ENCODE results near the gene SDCCAG8.
"Not testable (repeated sequence)": the region's sequence is repeated elsewhere in the genome, so short reads cannot be mapped to it uniquely, and the experiment has no call there.

The SDCCAG8 gene

DNA sequence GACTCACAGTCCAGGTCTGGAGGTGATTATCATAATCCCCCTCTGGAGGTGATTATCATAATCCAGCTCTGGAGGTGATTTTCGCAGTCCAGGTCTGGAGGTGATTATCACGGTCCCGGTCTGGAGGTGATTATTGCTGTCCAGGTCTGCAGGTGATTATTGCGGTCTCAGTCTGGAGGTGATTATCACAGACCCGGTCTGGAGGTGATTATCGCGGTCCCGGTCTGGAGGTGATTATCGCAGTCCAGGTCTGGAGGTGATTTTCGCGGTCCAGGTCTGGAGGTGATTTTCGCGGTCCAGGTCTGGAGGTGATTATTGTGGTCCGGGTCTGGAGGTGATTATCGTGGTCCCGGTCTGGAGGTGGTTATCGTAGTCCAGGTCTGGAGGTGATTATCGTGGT is 76.6 kb downstream of the SDCCAG8 start:
- DNase-seq (ENCODE audit: low read depth in 3 of 3): no peak

DNA sequence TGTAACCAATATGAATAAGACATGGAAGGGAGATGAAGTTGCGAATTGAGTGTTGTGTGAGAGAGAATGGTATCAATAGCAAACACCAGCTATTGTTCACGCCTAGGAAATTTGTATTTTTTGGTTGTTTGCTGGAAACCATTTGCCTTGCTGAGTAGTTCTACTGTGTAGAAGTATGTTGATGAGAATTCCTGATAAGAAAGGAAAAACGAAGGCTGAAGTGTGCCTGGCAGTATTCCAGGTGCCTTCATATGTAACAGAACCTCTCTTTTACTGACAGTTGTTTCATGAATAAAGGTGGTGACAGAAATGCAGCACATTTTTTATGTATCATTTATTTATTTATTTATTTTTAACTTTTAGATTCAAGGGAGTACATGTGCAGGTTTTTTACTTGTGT is 79.5 kb downstream of the SDCCAG8 start:
- no peak for DNase-seq (ENCODE audit: low read depth in 3 of 3)

DNA sequence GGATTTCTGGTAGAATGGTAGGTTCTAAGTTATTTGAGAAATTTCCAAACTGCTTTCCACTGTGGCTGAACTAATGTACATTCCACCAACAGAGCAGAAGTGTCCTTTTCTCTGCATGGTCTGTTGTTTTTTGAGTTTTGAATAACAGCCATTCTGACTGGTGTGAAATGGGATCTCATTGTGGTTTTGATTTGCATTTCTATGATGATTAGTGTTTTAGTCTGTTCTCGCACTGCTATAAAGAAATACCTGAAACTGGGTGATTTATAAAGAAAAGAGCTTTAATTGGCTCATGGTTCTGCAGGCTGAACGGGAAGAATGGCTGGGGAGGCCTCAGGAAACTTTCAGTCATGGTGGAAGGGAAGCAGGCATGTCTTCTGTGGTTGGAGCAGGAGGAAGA is 80.3 kb downstream of the SDCCAG8 start:
- peak in 1 of 3 donors; percentile 2 for DNase-seq (ENCODE audit: low read depth in 3 of 3)

DNA sequence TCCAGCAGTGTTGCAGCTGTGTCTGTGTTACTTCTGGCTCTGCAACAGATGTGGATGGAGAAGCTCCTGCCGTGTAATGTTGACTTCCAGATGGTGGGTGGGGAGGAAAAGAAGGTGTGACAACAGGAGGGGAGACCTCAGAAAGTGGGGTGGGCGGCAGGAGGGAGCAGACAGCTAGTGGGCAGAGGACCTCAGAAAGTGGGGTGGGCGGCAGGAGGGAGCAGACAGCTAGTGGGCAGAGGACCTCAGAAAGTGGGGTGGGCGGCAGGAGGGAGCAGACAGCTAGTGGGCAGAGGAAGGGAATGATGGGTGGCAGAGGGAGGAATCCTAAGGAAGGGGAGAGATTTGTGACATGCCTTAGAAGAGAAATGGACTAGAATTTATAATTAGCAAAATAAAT is 83.0 kb downstream of the SDCCAG8 start:
- DNase-seq (ENCODE audit: low read depth in 3 of 3): not testable (repeated sequence)

DNA sequence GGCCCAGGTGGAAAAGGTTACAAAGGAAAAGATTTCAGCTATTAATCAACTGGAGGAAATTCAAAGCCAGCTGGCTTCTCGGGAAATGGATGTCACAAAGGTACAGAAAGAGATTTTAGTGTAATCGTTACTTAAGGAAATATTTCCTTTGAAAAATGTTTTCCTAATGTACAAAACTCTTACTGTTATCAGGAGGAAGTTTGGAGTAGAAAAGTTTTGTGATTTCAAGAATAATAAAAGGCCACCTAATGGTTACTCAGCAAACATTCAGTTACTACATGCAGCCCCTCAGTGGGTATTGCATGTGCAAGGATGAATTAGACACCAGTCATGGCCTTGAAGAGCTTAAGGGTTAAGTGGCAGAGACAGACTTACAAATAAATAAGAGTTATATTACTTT is 85.2 kb downstream of the SDCCAG8 start:
- DNase-seq (ENCODE audit: low read depth in 3 of 3): no peak

DNA sequence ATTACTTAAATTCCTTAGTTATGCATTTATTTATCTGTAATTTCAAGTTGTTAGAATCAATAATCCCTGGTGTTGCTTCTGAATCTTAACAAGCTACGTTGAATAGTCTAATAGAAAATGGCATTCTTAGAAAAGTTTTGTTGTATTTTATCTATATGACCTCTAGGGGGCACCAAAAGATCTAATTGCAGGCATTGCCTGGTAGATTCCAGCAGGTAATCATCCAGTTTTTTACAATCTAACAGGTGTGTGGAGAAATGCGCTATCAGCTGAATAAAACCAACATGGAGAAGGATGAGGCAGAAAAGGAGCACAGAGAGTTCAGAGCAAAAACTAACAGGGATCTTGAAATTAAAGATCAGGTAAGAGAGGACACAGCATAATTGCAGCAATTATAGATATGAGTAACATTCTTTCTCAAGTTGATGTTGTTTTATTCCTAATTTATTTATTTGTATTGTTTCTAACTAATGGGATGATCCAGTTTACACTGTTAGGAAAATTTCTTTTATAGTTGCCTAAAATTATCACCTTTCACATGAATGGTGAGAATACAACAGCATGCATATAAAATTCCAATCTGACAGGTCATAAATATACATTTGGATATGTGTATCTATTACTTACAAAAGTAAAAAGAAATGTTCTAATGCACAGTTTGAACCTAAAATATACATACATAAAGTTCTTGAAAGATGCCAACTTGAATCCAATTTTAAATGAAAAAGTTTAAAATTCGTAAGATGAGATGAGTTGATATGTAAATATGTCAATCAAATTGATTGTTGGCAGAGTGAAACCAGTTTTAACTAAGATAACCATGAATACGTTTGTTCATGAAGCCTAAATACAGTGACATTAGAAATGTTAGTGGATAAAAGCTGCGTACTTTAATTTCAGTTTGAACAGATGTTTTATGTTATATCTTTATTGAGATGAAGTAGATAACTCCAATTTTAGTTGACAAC is 88.4 kb downstream of the SDCCAG8 start:
- no peak for DNase-seq (ENCODE audit: low read depth in 3 of 3)

DNA sequence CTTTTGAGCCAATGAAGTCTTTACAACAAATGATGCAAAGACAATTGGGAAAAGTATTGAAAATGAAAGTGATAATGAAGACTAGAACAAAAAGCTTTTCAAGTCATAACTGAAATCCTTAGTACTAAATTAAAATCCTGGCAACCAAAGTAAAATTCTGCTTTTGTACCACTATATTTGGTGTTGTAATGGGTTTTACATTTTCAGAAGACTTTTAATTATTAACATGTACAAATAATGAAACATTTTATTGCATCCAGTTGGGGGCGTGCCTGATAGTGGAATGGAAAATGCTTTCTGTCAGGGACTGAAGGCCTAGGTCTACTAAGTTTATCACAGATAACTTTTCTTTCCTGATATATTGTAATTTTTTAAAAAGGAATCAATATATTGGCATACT is 89.4 kb downstream of the SDCCAG8 start:
- no peak for DNase-seq (ENCODE audit: low read depth in 3 of 3)

DNA sequence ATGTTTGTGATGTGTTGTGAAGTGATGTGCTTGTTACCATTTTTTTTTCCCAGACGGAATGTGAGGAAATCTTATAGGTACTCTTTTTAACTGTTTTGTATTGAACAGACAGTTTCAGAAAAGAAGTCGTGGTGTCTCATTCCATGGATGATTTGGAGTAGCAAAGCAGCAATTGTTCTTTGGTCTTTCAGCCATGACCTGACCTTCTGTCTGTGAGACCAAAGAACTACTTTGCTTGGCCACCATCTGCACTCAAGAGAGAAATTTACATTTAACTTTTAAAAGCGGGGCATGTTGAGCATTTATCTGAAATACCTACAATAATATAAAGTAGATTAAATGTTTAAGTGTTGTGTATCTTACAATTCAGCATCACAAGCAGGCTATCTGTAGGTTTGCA is 90.2 kb downstream of the SDCCAG8 start:
- DNase-seq (ENCODE audit: low read depth in 3 of 3): no peak

DNA sequence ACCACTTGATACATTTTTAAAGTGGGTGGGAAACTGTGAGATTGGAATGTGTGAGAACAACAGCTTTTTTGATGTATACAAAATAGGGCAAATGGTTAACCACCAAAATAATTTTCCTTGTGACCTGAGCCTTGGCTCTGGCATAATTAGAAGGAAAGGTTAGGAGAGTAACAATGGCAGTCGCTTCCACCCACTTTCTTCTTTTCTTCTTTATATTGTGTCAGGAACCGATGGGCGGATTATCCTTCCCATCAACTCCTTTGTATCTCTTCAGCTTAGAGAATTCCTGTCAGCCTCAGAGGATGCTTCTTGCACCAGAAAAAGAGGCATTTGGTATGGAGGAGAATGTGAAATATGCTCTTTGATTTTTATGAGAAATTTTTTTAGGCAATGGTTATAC is 90.6 kb downstream of the SDCCAG8 start:
- DNase-seq (ENCODE audit: low read depth in 3 of 3): no peak

DNA sequence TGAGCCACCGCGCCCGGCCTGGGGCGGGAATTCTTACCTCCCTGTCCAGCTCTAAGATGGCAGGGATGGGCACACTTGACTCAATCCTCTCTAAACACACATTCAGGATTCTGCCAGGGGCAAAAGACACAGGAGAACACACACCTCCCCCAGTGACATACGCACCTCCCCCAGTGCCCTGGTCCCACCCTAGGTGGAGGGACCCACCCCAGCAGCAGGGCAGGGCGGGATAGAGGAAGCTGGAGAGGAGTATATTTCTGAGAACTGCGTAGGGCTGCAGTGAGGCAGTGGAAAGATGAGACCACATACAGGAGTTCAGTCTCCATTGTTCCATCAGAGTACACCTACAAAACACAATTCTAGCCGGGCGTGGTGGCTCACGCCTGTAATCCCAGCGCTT is 92.5 kb downstream of the SDCCAG8 start:
- no peak for DNase-seq (ENCODE audit: low read depth in 3 of 3)

DNA sequence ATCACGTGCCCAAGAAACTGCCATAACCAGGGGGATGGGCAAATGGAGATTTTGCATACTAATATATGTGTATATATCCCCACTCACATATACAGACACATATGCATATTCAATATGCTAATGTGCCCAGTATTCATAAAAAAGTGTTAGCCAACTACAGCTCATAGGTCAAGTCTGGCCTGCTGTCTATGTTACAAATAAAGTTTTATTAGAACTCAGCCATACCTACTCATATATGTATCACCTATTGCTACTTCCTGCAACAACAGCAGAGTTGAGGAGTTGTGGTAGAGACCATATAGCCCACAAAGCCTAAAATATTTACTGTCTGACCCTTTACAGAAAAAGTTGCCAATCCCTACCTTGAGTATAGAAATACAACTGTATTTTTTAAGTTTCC is 93.3 kb downstream of the SDCCAG8 start:
- no peak for DNase-seq (ENCODE audit: low read depth in 3 of 3)

DNA sequence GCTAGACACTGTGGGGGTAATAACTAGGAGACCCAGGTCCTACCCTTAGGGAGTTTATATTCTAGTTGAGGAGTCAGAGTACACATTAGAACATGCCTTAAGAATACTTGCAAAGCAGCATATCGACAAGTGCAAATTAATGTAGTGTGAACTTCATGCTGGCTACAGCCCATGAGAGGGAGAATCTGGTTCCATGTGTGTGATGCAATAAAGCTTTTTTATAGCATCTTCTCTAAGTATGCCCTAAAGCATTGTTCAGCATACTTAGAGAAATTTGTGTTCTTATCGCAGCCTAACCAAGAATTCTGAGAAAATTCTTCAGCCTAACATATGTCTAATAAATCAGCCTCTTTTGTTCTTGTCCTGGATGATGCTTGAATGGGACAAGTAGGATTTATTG is 95.5 kb downstream of the SDCCAG8 start:
- DNase-seq (ENCODE audit: low read depth in 3 of 3): no peak

DNA sequence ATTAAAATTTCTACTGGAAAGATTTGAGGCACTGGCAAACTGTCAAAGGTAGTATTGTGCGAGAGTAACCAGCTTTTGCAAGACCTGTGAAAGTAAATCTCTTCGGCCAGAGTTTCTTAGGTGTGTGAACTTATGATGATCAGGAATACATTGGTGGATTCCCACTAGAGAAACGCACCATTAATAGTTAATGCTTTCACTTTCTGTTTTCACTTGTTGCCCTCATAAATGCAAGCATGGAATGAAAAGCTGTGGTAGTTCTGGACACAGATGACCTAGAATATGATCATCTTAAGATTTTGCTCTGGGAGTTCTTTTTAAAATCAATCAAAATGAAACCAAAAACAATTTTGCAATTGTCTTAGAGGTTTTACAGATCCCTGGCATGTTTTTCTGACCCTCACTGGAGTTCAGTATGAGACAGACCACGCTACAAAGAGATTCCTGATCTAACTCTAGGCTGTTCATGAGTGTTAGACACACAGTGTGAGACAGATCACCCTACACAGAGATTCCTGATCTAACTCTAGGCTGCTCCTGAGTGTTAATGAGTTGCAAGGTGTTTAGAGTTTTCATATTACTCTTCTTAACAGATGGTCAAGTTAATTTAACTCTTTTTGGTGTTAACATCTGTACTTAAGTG is 98.8 kb downstream of the SDCCAG8 start:
- no peak for DNase-seq (ENCODE audit: low read depth in 3 of 3)

DNA sequence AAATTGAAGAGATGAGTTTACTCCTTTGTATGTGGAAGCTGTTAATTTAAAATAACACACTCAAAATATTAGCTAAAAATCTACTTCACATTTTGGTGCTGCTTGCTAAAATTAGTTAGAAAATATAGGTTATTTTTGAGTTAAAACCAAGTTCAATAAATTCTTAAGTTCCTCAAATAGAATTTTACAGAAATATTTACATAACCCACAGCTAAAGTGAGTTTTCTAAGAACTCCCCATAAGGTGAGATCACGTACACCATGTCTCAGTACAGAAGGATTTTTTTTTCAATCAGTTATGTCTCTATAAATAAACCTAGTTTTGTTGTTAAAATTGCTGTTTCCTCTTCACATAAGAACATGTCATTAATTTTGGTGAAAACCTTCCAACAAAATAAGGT is 108.0 kb downstream of the SDCCAG8 start:
- no peak for DNase-seq (ENCODE audit: low read depth in 3 of 3)

DNA sequence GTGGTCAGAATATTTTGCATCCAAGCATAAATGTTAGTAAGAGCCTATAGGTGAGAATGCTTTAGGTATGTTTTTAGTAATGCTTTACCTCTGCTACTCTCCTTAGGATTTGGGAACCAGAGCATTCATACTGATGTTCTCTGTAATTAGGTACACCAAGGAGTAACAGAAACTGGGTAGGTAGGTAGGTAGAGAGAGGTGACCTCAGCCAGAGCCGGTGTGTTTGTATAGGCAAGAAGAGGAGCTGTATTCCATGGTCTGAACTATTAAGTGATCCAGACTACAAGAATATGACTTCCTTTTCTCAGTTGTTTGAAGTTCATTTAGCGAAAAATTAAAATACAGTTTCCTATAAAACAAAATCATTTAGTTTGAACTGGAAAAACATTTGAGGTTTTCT is 108.5 kb downstream of the SDCCAG8 start:
- no peak for DNase-seq (ENCODE audit: low read depth in 3 of 3)

DNA sequence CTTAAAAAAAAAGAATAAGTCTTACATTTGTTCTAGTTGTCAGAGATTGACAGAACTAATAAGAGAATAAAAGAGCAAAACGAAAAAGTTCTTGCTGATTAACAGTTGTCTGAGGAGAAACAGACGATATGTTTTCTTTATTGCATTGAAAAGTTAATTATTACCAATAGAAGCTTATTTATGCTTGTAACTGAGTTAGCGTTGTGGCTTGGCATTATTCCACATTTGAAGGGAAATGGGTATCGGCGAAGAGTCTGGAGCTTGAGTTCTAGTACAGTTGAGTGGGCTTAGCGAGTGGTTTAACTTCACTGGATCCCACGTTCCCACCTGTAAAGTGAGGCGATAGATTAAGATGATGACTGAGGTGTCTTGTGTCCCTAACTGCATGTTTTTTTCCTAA is 109.0 kb downstream of the SDCCAG8 start:
- no peak for DNase-seq (ENCODE audit: low read depth in 3 of 3)

DNA sequence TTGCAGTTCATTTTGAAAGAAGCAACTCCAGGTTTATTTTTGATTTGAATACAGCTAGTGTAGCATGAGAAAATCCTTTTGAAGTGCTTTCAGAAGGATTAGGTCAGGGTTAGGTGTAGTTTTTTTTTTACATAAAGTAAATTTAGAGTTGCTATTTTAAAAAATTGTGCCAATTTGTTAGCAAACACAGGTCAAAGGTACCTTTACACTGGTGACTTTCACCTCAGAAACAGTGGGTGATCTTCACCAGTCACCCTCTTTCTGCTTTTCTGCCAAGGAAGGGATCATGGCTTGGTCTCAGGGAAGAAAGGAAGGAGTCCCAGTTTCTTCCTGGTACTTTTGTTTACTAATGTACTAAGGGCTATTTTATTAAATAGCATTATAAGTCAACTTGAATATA is 111.5 kb downstream of the SDCCAG8 start:
- no peak for DNase-seq (ENCODE audit: low read depth in 3 of 3)

DNA sequence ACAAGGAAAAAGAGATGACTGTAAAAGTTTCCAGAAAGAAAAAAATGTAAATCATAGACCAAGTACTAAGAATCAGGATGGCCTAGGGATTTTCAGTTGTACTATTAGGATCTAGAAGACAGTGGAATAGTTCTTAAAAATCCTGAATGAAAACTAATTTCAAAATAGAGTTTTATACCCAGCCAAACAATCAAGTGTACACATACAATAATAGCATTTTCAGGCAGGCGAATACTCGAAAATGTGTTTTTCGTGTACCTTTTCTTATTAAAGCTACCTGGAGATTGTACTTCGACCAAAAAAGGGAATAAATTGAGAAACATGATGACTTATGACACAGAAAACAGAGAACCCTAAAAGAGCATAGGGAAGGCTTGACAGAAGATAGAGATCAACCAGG is 118.6 kb downstream of the SDCCAG8 start:
- no peak for DNase-seq (ENCODE audit: low read depth in 3 of 3)

DNA sequence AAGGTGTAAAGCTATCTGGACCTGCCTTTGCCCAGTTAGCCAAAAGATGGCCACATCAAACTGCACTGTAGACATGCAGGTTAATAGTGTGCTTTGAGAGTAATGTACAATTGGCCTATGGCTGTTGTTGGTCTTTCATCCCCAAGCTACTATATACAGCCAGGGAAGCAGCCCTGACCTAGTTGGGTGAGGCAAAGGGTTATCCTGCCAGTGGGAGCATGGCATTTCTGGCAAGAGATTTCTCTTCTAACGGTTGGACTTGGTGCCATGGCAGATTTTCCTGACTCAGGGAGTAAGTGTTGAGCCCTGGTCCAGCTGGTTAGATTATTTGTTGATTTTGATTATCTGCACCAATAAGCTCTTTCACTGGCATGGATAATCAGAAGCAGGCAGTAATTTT is 119.8 kb downstream of the SDCCAG8 start:
- DNase-seq (ENCODE audit: low read depth in 3 of 3): no peak

DNA sequence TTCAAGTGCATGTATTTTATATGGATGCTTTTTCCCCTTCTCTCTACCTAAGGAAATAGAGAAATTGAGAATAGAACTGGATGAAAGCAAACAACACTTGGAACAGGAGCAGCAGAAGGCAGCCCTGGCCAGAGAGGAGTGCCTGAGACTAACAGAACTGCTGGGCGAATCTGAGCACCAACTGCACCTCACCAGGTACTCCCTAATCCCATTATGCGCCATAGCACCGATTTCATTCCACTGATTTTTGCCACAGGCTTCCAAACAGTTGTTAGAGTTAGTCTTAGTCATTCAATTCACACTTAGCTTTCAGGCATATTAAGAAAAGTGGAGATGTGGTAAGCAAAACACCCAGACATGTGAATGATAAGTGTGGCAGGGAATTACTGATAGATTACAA is 122.8 kb downstream of the SDCCAG8 start:
- DNase-seq (ENCODE audit: low read depth in 3 of 3): no peak

DNA sequence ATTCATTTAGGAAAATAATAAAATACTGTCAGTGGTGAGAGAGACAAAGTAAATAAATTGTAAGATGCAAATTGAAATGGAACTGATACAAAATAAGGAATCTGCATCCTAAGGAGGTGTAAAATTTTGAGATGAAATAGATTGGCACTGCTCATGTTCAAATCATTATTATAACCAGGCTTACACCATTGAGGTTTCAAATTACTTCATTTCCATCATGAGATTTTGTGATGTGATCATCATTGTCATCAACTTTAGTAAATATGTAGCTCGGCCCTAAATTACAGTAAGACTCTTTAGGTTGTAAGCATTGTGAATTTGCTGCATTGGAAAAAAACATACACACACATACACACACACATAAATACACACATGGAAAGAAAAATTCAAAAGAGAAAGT is 123.4 kb downstream of the SDCCAG8 start:
- DNase-seq (ENCODE audit: low read depth in 3 of 3): no peak

DNA sequence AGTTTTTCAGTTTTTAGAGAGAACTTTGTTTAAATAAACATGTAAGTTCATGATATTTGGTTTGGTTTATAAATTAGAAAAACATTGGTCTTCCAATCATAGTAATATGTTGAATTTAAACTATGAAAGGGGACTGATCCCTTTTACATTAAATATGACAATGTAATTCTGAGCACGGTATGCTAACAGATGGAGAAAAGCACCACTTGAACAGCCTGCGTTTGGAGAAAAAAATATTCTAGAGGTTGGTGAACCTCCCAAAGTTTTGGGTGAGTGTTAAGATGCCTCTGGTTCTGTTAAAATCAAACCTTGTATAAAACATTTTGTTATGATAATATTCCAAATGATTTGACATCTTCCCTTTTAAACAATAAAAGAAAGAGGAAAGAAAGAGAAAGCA is 123.9 kb downstream of the SDCCAG8 start:
- DNase-seq (ENCODE audit: low read depth in 3 of 3): no peak

DNA sequence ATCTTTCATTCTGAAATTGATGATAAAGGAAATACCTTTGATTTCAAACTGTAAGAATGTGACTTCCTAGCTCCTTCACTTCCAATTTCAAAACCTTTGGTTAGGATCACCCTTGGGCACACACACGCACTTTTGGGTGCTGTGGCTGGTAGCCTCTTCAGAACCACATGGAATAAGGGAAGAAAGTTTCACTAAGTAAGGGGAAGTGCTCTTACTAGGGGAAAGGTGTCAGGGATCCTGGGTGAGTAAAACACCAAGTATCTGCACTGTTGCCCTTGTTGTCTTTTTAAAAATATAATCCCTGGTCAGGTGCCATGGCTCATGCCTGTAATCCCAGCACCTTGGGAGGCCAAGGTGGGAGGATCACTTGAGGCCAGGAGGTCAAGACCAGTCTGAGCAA is 132.4 kb downstream of the SDCCAG8 start:
- no peak for DNase-seq (ENCODE audit: low read depth in 3 of 3)
